Heart right ventricle (tissue), 16 donors: ENCODE results near the gene ARL8A. TPM values are rescaled to one million over a fixed set of nuclear protein-coding genes. Genes with fewer than 3 reads are reported as not detected.

Experiments
- ATAC-seq, 8 donors: fragments of 200-7000 bp; cut with Tn5 transposase; one replicate each; pipeline ENCODE4 v1.9.1; 2020; ENCODE audit warnings: mild to moderate bottlenecking in 8 of 8, moderate library complexity in 8 of 8, moderate number of reproducible peaks in 1 of 8
- DNase-seq, 2 donors: peaks; one replicate each; pipeline ENCODE4 v3.0.0-alpha.2; 2020
- H3K27ac ChIP-seq, 10 donors: fragments of 200-600 bp; sonication (generic) in 2 of 10; one replicate each; pipeline versions ENCODE4 v1.5.0 to v1.8.0; 2020 to 2022; ENCODE audit warnings: mild to moderate bottlenecking in 3 of 10
- H3K27me3 ChIP-seq, 7 donors: fragments of 200-600 bp; one replicate each; pipeline ENCODE4 v1.8.0; 2021 to 2022; ENCODE audit warnings: mild to moderate bottlenecking in 2 of 7
- H3K36me3 ChIP-seq, 9 donors: fragments of 200-600 bp; sonication (generic) in 1 of 9; one replicate each; pipeline versions ENCODE4 v1.5.0 to v1.8.0; 2020 to 2022; ENCODE audit warnings: mild to moderate bottlenecking in 2 of 9
- H3K4me1 ChIP-seq, 9 donors: fragments of 200-600 bp; sonication (generic) in 1 of 9; one replicate each; pipeline versions ENCODE4 v1.5.0 to v1.8.0; 2020 to 2022; ENCODE audit warnings: mild to moderate bottlenecking in 4 of 9
- H3K4me3 ChIP-seq, 10 donors: fragments of 200-600 bp; sonication (generic) in 2 of 10; one replicate each; pipeline versions ENCODE4 v1.5.0 to v1.8.0; 2020 to 2022; ENCODE audit warnings: mild to moderate bottlenecking in 7 of 10, moderate library complexity in 2 of 10
- H3K9me3 ChIP-seq, 11 donors: fragments of 200-600 bp in 10 of 11; sonication (generic) in 2 of 11; one replicate each; pipeline versions ENCODE4 v1.5.0 to v1.8.0; 2013 to 2022; ENCODE audit warnings: mild to moderate bottlenecking in 2 of 11, control low read depth in 1 of 11, moderate library complexity in 1 of 11
- CTCF ChIP-seq, 9 donors: fragments of 200-600 bp; sonication (generic) in 2 of 9; IDR thresholded peaks; one replicate each; pipeline versions ENCODE4 v1.5.0 to v1.8.0; 2021 to 2022; ENCODE audit warnings: antibody characterized with exemption in 9 of 9, mild to moderate bottlenecking in 5 of 9, moderate library complexity in 1 of 9
- WGBS, 2 donors: extraction: QIAGEN DNeasy Blood & Tissue Kit; methylation state at CpG; one replicate each; pipeline ENCODE4 v1.1.7; 2013; ENCODE audit warnings: inconsistent platforms in 1 of 2; 5-methylcytosine and 5-hydroxymethylcytosine counted together
- intact Hi-C, 10 donors: fragments of 100-400 bp; cut with DNase I; formaldehyde crosslinking; loops; one replicate each; pipeline versions ENCODE4 v1.11.1 to v1.14.2; 2022
- polyA plus RNA-seq, 2 donors: library from polyadenylated mRNA; stranded (reverse); fragments of 200-250 nt; gene quantifications; one replicate each; pipeline ENCODE4 v1.2.3, GENCODE V29; 2013
- total RNA-seq, 10 donors: library from RNA; stranded (reverse); fragmentation: NEBNext Ultra II Directional in 3 of 10; extraction: Animal tissue kit (Norgen Biotek cat#: 25700) in 3 of 10; gene quantifications; one replicate each; pipeline versions ENCODE4 v1.2.1 to v1.2.4, GENCODE V29; 2021 to 2023
- donor health status: Arrhythmogenic right ventricular cardiomyopathy.
- donor health status: ischemic (EF 13 %, LVEDD 7.1; RV severe dilation, severe dysfunction).
- donor health status: healthy with polysubstance abuse.
- donor health status: DM: no; HTN: yes; CAD: no.
- donor health status: DM: no; HTN: no; CAD: no.
- donor health status: ischemic (EF 25% LVEDD 6.9; RV normal size, moderate dysfunction).
- donor health status: ischemic (EF 25% LVEDD 5.7; RV mildly dilated, moderate dysfunction).
- donor health status: healthy.
- donor health status: DM: yes; HTN: yes; CAD: no.
- donor health status: Ischemic cardiomyopathy.
- donor health status: ischemic (EF 35%, LVEDD 5.7; RV mildly dilated, moderate dysfunction).
- donor health status: nonischemic (EF 11% LVEDD 7.7; RV severe dilation, severe dysfunction).
- donor health status: DM: yes; HTN: yes; CAD: no.
- donor health status: PGD.
- donor health status: ischemic (EF 29% LVEDD 5.4; RV normal size, mild dysfunction).
- donor health status: nonischemic (EF 23%, LVEDD 6.1; RV moderate dilation, normal function).

Gene ARL8A
- total and polyA plus RNA-seq, 12 donors, result 21.5 to 92.7 (median 78.0) TPM

DNA sequence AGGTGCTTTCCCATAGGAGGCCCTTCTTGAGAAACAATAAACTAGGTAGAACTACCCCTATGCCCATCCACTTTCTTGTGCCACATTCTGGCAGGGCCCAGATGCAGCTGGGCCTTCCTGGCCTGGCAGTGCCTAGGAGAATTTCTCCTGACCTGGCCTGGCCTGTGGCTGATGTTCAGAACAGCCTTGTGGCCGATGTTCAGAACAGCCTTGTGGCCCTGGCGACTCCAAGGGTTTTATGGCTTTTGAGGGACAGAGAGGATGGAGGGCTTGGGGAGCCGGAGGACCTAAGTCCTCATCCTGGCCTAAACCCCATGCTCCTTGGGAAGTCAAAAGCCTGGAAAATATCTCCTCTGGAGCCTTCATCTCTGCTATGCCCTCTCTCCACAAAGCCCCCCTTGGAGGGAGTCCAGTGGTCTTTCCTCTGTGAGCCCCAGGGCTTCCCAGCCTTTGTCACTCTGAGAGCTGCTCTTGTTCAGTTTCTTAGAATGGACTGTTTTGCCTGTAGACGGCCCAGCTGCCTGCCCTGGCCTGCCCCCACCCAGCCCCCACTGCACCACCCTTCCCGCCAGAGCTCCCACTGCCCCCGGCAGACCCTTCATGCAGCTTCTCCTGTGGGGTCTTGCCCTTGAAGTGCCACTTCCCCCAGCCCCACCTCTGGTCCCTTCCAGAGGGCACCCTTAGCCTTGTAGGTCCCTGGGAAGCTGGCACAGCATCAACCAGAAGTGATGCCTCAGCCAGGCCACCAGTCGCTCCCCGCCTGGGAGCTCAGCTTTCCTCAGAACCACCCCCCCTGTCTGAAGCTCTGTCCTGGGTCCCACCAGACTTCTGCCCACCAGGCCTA lies 14.9 kb downstream of the ARL8A start:
- Histone ChIP-seq H3K4me1 (peaks cover 4 to 37% (median 19%) of the 10 kb centered on the region in 9 donors), H3K27ac (no peak overlapping the region), H3K27me3 (no peaks in the 10 kb centered on the region)

DNA sequence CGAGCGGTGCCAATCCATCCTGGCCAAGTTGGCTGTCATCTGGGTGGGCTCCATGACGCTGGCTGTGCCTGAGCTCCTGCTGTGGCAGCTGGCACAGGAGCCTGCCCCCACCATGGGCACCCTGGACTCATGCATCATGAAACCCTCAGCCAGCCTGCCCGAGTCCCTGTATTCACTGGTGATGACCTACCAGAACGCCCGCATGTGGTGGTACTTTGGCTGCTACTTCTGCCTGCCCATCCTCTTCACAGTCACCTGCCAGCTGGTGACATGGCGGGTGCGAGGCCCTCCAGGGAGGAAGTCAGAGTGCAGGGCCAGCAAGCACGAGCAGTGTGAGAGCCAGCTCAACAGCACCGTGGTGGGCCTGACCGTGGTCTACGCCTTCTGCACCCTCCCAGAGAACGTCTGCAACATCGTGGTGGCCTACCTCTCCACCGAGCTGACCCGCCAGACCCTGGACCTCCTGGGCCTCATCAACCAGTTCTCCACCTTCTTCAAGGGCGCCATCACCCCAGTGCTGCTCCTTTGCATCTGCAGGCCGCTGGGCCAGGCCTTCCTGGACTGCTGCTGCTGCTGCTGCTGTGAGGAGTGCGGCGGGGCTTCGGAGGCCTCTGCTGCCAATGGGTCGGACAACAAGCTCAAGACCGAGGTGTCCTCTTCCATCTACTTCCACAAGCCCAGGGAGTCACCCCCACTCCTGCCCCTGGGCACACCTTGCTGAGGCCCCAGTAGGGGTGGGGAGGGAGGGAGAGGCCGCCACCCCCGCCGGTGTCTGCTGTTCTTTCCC lies 16.5 kb downstream of the ARL8A start:
- H3K36me3 ChIP-seq, result peaks cover 0 to 12% (median under 1%) of the 10 kb centered on the region in 9 donors
- TF ChIP-seq CTCF (IDR thresholded peaks at IDR 0.05), result no peak
- intact Hi-C loops, result no loop called here
- no peaks in the 10 kb centered on the region for H3K27me3 ChIP-seq
- peaks cover 4 to 29% (median 14%) of the 10 kb centered on the region in 9 donors for H3K4me1 ChIP-seq
- ATAC-seq (no peak), DNase-seq (no peak)
- no peak overlapping the region for H3K4me3 ChIP-seq
- 95% methylated on average over 26 of the region's 26 CpGs for WGBS, 2 donors
- H3K27ac ChIP-seq, result no peak overlapping the region
- no peaks in the 10 kb centered on the region for H3K9me3 ChIP-seq

More for the DNA sequence above, 14.9 kb downstream of the ARL8A start:
- no peaks in the 10 kb centered on the region for H3K9me3 ChIP-seq
- no peak overlapping the region for H3K4me3 ChIP-seq
- 71 to 81% methylated on average over 8 of the region's 8 CpGs for WGBS, 2 donors
- no peak for ATAC-seq
- intact Hi-C loops, result loop anchor here in 2 of 10 donors (5.0 to 10.0 kb wide), 2 partner anchors 122 to 235 kb away; no protein-coding TSS in a partner anchor
- DNase-seq, result no peak
- no peak for TF ChIP-seq CTCF (IDR thresholded peaks at IDR 0.05)
- peaks cover 0 to 28% (median 17%) of the 10 kb centered on the region in 9 donors for H3K36me3 ChIP-seq

DNA sequence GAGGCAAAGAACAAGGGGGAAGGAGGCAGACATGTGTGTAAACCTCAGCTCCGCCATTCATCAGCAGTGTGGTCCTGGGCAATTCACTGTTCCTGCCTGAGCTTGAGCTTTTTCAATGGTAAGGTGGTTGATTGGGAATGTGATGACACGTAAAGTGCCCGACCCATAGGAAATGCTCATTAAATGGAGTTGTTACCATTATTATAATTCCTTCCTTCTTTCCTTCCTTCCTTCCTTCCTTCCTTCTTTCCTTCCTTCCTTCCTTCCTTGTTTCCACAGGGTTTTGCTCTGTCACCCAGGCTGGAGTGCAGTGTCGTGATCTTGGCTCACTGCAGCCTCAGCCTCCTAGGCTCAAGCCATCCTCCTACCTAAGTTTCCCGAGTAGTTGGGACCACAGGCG lies 17.5 kb downstream of the ARL8A start:
- Histone ChIP-seq H3K4me1 (peaks cover 2 to 23% (median 10%) of the 10 kb centered on the region in 9 donors), H3K27ac (no peak overlapping the region), H3K36me3 (peaks cover 0 to 2% (median 0%) of the 10 kb centered on the region in 9 donors), H3K4me3 (no peak overlapping the region), H3K27me3 (no peaks in the 10 kb centered on the region), H3K9me3 (no peaks in the 10 kb centered on the region)
- TF ChIP-seq CTCF (IDR thresholded peaks at IDR 0.05), result no peak
- no peak for DNase-seq
- no peak for ATAC-seq
- intact Hi-C loops, result no loop called here
- WGBS, 2 donors, result 73 to 82% methylated on average over 6 of the region's 6 CpGs

DNA sequence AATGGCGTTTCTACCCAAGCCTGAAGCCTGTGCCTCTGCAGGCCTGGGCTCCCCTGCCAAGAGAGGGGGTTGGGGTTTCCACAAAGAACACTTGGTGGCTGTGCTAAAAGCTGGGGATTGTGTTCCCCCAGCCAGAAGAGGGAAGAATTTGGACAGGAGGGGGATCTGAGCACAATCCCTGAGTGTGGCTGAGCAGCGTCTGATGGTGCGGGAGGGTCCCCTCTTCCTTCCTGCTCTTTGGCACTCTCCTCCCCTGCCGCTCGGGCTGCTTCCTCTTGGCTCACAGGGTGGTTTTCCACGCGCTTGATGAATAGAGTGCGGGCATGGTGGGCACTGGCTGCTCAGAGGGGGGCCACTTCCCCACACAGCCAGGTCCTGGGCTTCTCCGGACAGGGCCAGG lies 18.1 kb downstream of the ARL8A start:
- no peak for TF ChIP-seq CTCF (IDR thresholded peaks at IDR 0.05)
- Histone ChIP-seq H3K4me3 (no peak overlapping the region), H3K9me3 (no peaks in the 10 kb centered on the region), H3K4me1 (peaks cover 0 to 17% (median 4%) of the 10 kb centered on the region in 9 donors), H3K36me3 (no peaks in the 10 kb centered on the region), H3K27ac (no peak overlapping the region), H3K27me3 (no peaks in the 10 kb centered on the region)
- intact Hi-C loops, result no loop called here
- DNase-seq (no peak), ATAC-seq (no peak)
- WGBS, 2 donors, result 43 to 48% methylated on average over 9 of the region's 9 CpGs
